COLO668 (cell line): ENCODE data around the gene IRF1.
"Not testable (repeated sequence)": the region's sequence is repeated elsewhere in the genome, so short reads cannot be mapped to it uniquely, and the experiment has no call there.

Experiments
- DNase-seq: peaks from one replicate; lab custom pipeline; 2025; ENCODE audit not compliant: unreplicated experiment; lab: John Stamatoyannopoulos, UW

IRF1 gene

GRCh38 chr5:132444841-132445639 lies 45.5 kb downstream of the IRF1 start:
- no peak for DNase-seq

- DNase-seq = no peak
Observed at GRCh38 chr5:132444061-132444460, 46.5 kb downstream of the IRF1 start.

GRCh38 chr5:132439521-132440089 lies 51.0 kb downstream of the IRF1 start:
- DNase-seq = no peak

GRCh38 chr5:132438917-132439316 lies 51.7 kb downstream of the IRF1 start:
- DNase-seq = no peak

GRCh38 chr5:132438267-132438645 lies 52.3 kb downstream of the IRF1 start:
- DNase-seq = not testable (repeated sequence)

GRCh38 chr5:132437604-132438266 lies 52.8 kb downstream of the IRF1 start:
- DNase-seq = no peak

GRCh38 chr5:132436936-132437335 lies 53.6 kb downstream of the IRF1 start:
- no peak for DNase-seq

- no peak for DNase-seq
Observed at GRCh38 chr5:132435886-132436285, 54.7 kb downstream of the IRF1 start.

GRCh38 chr5:132435447-132435846 lies 55.1 kb downstream of the IRF1 start:
- DNase-seq = no peak

GRCh38 chr5:132434416-132435286 lies 55.9 kb downstream of the IRF1 start:
- DNase-seq = no peak

GRCh38 chr5:132433141-132433540 lies 57.4 kb downstream of the IRF1 start:
- no peak for DNase-seq

- no peak for DNase-seq
Observed at GRCh38 chr5:132431632-132432031, 58.9 kb downstream of the IRF1 start.
